Measurements from ENCODE around the gene FANCD2OS.
"Not testable (repeated sequence)": the region's sequence is repeated elsewhere in the genome, so short reads cannot be mapped to it uniquely, and the experiment has no call there.

Gene FANCD2OS

DNA sequence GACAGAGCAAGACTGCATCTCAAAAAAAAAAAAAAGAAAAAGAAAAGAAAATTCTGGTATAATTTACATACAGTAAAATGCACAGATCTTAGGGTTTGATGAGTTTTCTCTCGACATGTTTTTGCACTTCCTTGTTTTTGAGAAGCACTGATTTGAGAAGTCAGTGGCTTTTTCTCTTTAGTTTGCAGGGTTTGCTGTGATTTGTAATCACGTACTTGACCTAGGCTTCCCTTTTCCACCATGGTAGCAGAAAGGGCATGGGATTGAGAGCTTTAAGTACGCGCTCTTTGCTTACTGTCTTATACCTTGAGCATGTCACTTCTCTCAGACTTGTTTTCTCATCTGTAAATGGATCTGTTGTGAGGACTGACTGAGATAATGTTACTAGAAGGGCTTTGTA is 37.6 kb upstream of the FANCD2OS start:
- no peak for DNase-seq (ENCODE audit: low spot score)
- TF ChIP-seq, protein P1, sequence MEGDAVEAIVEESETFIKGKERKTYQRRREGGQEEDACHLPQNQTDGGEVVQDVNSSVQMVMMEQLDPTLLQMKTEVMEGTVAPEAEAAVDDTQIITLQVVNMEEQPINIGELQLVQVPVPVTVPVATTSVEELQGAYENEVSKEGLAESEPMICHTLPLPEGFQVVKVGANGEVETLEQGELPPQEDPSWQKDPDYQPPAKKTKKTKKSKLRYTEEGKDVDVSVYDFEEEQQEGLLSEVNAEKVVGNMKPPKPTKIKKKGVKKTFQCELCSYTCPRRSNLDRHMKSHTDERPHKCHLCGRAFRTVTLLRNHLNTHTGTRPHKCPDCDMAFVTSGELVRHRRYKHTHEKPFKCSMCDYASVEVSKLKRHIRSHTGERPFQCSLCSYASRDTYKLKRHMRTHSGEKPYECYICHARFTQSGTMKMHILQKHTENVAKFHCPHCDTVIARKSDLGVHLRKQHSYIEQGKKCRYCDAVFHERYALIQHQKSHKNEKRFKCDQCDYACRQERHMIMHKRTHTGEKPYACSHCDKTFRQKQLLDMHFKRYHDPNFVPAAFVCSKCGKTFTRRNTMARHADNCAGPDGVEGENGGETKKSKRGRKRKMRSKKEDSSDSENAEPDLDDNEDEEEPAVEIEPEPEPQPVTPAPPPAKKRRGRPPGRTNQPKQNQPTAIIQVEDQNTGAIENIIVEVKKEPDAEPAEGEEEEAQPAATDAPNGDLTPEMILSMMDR (IDR thresholded peaks at IDR 0.05; ENCODE audit: extremely low read depth, missing control alignments) = no peak

DNA sequence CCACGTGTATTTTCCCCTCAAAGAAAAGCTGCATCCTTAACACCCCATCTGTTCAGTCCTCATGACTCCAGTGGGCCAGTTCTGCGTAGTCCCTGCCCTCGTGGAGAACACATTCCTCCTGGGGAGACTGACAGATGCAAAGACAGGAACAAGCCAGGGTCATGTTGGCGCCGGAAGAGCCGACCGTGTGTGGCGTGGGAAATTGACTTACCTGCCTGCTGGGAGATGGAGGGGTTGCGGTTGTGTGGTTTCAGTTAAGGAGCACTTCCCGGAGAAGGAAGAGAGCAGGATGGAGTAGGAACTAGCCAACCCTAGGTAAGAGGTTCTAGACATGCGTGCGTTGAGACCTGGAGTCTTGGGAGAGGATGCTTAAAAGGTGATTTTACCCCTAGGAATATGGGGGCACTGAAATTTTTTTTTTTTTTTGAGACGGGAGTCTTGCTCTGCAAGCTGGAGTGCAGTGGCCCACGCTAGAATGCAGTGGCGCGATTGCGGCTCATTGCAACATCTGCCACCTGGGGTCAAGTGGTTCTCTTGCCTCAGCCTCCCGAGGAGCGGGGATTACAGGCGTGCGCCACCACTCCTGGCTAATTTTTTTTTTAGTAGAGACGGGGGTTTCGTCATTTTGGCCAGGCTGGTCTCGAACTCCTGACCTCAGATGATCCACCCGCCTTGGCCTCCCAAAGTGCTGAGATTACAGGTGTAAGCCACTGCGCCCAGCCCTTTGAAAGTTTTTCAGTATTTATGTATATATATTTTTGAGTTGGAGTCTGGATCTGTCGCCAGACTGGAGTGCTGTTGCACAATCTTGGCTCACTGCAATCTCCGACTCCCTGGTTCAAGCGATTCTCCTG is 34.9 kb upstream of the FANCD2OS start:
- DNase-seq (ENCODE audit: low spot score) = no peak

DNA sequence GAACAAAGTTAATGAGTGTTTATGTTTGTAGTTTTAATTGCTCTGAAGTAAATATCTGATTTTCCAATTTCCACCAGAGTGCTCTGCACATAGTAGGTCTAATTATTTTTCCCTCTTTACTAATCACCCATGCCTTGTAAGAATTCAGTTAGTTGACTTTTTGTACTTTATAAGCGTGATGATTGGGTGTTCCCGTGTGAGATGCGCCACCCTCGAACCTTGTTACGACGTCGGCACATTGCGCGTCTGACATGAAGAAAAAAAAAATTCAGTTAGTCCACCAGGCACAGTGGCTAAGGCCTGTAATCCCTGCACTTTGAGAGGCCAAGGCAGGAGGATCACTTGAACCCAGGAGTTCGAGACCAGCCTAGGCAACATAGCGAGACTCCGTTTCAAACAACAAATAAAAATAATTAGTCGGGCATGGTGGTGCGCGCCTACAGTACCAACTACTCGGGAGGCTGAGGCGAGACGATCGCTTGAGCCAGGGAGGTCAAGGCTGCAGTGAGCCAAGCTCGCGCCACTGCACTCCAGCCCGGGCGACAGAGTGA is 33.0 kb upstream of the FANCD2OS start:
- no peak for DNase-seq (ENCODE audit: low spot score)
- TF ChIP-seq, protein P1 (IDR thresholded peaks at IDR 0.05; ENCODE audit: extremely low read depth, missing control alignments) = no peak

More for the DNA sequence above, 34.9 kb upstream of the FANCD2OS start:
- TF ChIP-seq, protein P1 (IDR thresholded peaks at IDR 0.05; ENCODE audit: extremely low read depth, missing control alignments) = no peak

DNA sequence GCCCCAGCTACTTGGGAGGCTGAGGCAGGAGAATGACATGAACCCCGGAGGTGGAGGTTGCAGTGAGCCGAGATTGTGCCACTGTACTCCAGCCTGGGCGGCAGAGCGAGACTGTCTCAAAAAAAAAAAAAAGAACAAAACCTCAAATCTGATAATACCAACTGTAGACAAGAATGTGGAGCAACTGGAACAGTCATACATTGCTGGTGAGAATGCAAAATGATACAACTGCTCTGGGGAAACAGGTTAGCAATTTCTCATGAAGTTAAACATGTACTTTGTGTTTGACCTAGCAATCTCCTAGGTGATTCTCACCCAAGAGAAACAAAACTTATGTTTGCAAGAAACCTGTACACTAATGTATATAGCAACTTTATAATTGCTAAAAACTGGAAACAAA is 29.1 kb upstream of the FANCD2OS start:
- TF ChIP-seq, protein P1 (IDR thresholded peaks at IDR 0.05; ENCODE audit: extremely low read depth, missing control alignments) = no peak
- no peak for DNase-seq (ENCODE audit: low spot score)

DNA sequence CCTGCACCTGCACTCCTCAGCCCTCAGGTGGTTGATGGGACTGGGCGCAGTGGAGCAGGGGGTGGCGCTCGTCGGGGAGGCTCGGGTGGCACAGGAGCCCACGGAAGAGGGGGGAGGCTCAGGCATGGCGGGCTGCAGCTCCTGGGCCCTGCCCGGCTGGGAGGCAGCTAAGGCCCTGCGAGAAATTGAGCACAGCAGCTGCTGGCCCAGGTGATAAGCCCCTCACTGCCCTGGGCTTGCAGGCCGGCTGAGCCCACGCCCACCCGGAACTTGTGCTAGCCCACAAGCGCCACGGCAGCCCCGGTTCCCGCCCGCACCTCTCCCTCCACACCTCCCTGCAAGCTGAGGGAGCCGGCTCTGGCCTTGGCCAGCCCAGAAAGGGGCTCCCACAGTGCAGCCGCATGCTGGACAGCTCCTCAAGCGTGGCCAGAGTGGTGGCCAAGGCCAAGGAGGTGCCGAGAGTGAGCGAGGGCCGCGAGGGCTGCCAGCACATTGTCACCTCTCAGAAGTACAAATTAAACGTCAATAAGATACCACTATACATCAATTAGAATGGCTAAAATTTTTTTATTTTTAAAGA is 28.5 kb upstream of the FANCD2OS start:
- TF ChIP-seq, protein P1 (IDR thresholded peaks at IDR 0.05; ENCODE audit: extremely low read depth, missing control alignments) = no peak
- DNase-seq (ENCODE audit: low spot score) = no peak

DNA sequence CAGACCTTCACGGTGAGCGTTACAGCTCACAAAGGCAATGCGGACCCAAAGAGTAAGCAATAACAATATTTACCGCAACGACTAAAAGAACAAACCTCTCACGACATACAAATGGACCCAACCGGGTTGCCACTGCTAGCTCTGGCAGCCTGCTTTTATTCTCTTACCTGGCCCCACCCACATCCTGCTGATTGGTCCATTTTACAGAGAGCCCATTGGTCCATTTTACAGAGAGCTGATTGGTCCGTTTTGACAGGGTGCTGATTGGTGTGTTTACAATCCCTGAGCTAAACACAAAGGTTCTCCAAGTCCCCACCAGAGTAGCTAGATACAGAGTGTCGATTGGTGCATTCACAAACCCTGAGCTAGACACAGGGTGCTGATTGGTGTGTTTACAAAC is 27.8 kb upstream of the FANCD2OS start:
- DNase-seq (ENCODE audit: low spot score) = not testable (repeated sequence)

DNA sequence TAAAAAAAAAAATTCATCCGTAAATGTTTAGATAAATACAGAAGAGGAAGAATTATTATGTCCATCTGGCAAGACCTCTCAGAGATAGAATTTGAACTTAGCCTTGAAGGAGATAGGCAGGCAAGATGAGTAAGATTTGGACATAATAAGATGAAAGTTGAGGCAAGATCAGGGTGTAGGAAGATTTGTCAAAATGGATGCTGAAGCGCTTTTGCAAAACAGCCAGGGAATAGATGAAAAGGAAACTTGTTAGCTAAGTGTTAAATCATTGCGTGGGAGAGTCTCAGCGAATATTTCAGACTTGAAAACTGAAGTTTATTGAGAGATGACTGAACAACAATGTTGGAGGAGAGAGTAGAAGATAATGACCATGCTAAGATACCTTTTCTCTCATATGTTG is 14.7 kb upstream of the FANCD2OS start:
- DNase-seq (ENCODE audit: low spot score) = no peak
- TF ChIP-seq, protein P1 (IDR thresholded peaks at IDR 0.05; ENCODE audit: extremely low read depth, missing control alignments) = no peak
